ENCODE results near the gene MRPL1.

Gene MRPL1

GRCh38 chr4:77990456-77990855, 127.8 kb downstream of the MRPL1 start:
- no peak for DNase-seq

GRCh38 chr4:77990904-77991358, 128.3 kb downstream of the MRPL1 start:
- DNase-seq, result no peak

- peak; percentile 13 for DNase-seq
Observed at GRCh38 chr4:77992581-77992980, 130.0 kb downstream of the MRPL1 start.

- peak; percentile 86 for DNase-seq
Observed at GRCh38 chr4:77994194-77994721, 131.6 kb downstream of the MRPL1 start.

GRCh38 chr4:77996076-77996475, 133.4 kb downstream of the MRPL1 start:
- DNase-seq, result no peak

GRCh38 chr4:78001531-78001930, 138.9 kb downstream of the MRPL1 start:
- no peak for DNase-seq

GRCh38 chr4:78002260-78002659, 139.6 kb downstream of the MRPL1 start:
- DNase-seq, result no peak

All from eye (tissue), 1 donor.